Keratinocyte (primary cell): ENCODE results near the gene IVNS1ABP. TPM values are rescaled to one million over a fixed set of nuclear protein-coding genes. Genes with fewer than 3 reads are reported as not detected.

Source experiments
- DNase-seq: peaks from one replicate; pipeline ENCODE4 v3.0.0-alpha.2; 2011; ENCODE audit warnings: low read depth, missing footprints, low spot score
- FAIRE-seq: peaks from 2 replicates; lab custom pipeline; 2011; peaks lifted over from hg19 to GRCh38; lab: Jason Lieb, UNC
- H2AFZ ChIP-seq: 2 replicates; pipeline ENCODE4 v1.6.0; 2012; ENCODE audit warnings: low read length, control low read depth, inconsistent platforms; ENCODE audit not compliant: control insufficient read depth
- H3K27ac ChIP-seq: 2 replicates; pipeline ENCODE4 v1.5.1; 2011; ENCODE audit warnings: low read length; ENCODE audit not compliant: control insufficient read depth, insufficient read depth
- H3K27me3 ChIP-seq: 3 replicates; pipeline ENCODE4 v1.6.0; 2011; ENCODE audit warnings: low read length; ENCODE audit not compliant: control insufficient read depth, insufficient read depth; ENCODE audit errors: extremely low read depth
- H3K36me3 ChIP-seq, 2 experiments: 2 replicates in 1 of 2; 3 replicates in 1 of 2; pipeline ENCODE4 v1.5.1; 2011; ENCODE audit warnings: low read length in 2 of 2, mild to moderate bottlenecking in 1 of 2; ENCODE audit not compliant: control insufficient read depth in 2 of 2, insufficient read depth in 2 of 2; ENCODE audit errors: extremely low read depth in 1 of 2
- H3K4me1 ChIP-seq: 3 replicates; pipeline ENCODE4 v1.5.1; 2011; ENCODE audit warnings: low read length; ENCODE audit not compliant: control insufficient read depth, insufficient read depth; ENCODE audit errors: extremely low read depth
- H3K4me2 ChIP-seq: 3 replicates; pipeline ENCODE4 v1.6.0; 2011; ENCODE audit warnings: low read depth, low read length; ENCODE audit not compliant: control insufficient read depth, insufficient read depth; ENCODE audit errors: extremely low read depth
- H3K4me3 ChIP-seq, 3 experiments: fragments of 200-600 bp in 1 of 3; sonication (generic) in 1 of 3; 2 replicates in 2 of 3; 3 replicates in 1 of 3; pipeline ENCODE4 v1.5.1; 2011 to 2016; ENCODE audit warnings: low read length in 3 of 3, mild to moderate bottlenecking in 3 of 3, control low read depth in 2 of 3, inconsistent platforms in 1 of 3, low read depth in 1 of 3, mixed read lengths in 1 of 3, mixed run types in 1 of 3, moderate library complexity in 1 of 3; ENCODE audit not compliant: control insufficient read depth in 2 of 3, insufficient read depth in 2 of 3; ENCODE audit errors: extremely low read depth in 1 of 3
- H3K79me2 ChIP-seq: 2 replicates; pipeline ENCODE4 v1.6.0; 2012; ENCODE audit warnings: low read length; ENCODE audit not compliant: control insufficient read depth, insufficient read depth
- H3K9ac ChIP-seq: 3 replicates; pipeline ENCODE4 v1.6.0; 2011; ENCODE audit warnings: low read length; ENCODE audit not compliant: control insufficient read depth, insufficient read depth; ENCODE audit errors: extremely low read depth
- H3K9me1 ChIP-seq: 3 replicates; pipeline ENCODE4 v1.6.0; 2011; ENCODE audit warnings: low read length; ENCODE audit not compliant: control insufficient read depth, insufficient read depth; ENCODE audit errors: extremely low read depth
- H3K9me3 ChIP-seq: 2 replicates; pipeline ENCODE4 v1.5.1; 2012; ENCODE audit warnings: low read depth, low read length; ENCODE audit not compliant: control insufficient read depth
- H4K20me1 ChIP-seq: 3 replicates; pipeline ENCODE4 v1.6.0; 2011; ENCODE audit warnings: low read length; ENCODE audit not compliant: control insufficient read depth, insufficient read depth; ENCODE audit errors: extremely low read depth
- EZH2 ChIP-seq: IDR thresholded peaks from one replicate; pipeline ENCODE4 v1.6.1; 2012; ENCODE audit warnings: inconsistent platforms, mild to moderate bottlenecking, low read length, moderate library complexity
- dilution Hi-C: fragments of 300-500 bp; cut with MboI; formaldehyde crosslinking; loops from one replicate; pipeline ENCODE4 v1.7.0; 2020; ENCODE audit warnings: low sequenced_read_pairs; ENCODE audit not compliant: extremely low pct_ligation_motif_present
- polyA plus RNA-seq, 5 experiments: library from polyadenylated mRNA; depleted of rRNA in 3 of 5; stranded (reverse) in 3 of 5; stranded (forward) in 1 of 5; unstranded in 1 of 5; fragments of >200 nt; gene quantifications; 1 replicate in 1 of 5; 2 replicates in 3 of 5; 3 replicates in 1 of 5; pipeline versions ENCODE4 v1.2.1 to v1.2.3, GENCODE V29; 2011 to 2012; ENCODE audit warnings: missing spikeins in 2 of 5, low read depth in 1 of 5, low replicate concordance in 1 of 5
- TF ChIP-seq, protein P1 (sequence below), 3 experiments: IDR thresholded peaks in 1 of 3; conservative IDR thresholded peaks in 1 of 3; optimal IDR thresholded peaks in 1 of 3; 2 replicates in 2 of 3; 3 replicates in 1 of 3; pipeline versions ENCODE3 to v1.5.1; 2011; ENCODE audit warnings: low read length in 3 of 3, mild to moderate bottlenecking in 3 of 3, moderate library complexity in 2 of 3, control low read depth in 1 of 3, inconsistent platforms in 1 of 3; ENCODE audit not compliant: insufficient read depth in 2 of 3; ENCODE audit errors: extremely low read depth in 1 of 3

Gene IVNS1ABP
- polyA plus RNA-seq, 1 donor (not counting 4 experiments of a cell fraction or from before 2014, with no cell fraction given), result 162 TPM

DNA sequence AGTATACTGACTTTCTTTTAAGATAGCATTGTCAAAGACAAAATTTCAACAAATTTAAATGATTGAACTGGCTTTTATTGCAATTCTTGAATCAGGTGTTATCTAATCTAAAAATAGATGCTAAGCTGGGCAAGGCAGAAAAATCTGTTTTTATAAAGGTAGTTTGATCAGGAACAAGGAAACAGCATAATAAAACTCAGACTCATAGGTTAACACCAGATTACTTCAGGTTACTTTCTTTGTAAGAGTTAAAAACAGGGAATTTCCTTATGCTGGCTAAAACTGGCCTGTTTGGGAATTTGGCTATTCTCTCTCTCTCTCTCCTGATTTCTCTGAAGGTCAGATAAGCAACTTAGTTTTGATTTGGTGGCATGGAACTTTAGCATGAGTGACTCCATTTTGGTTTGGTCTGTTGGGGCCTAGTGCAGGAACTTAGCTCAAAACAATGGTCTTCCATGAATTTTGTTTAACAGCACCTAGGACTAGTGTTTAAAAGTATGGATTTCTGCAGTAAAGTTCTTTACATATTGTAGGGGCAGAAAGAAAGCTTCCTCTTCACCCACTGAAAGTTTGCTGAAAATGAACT is 24.2 kb upstream of the IVNS1ABP start:
- Histone ChIP-seq H3K36me3 (no peaks in the 10 kb centered on the region), H4K20me1 (no peaks in the 10 kb centered on the region), H2AFZ (no peak overlapping the region), H3K9ac (no peak overlapping the region), H3K9me3 (no peaks in the 10 kb centered on the region), H3K4me1 (no peaks in the 10 kb centered on the region), H3K79me2 (no peaks in the 10 kb centered on the region), H3K9me1 (no peaks in the 10 kb centered on the region), H3K4me2 (no peak overlapping the region), H3K4me3 (no peak overlapping the region), H3K27me3 (no peaks in the 10 kb centered on the region), H3K27ac (no peak overlapping the region)
- dilution Hi-C loops, result no loop called here
- no peak for TF ChIP-seq EZH2
- TF ChIP-seq, protein P1, sequence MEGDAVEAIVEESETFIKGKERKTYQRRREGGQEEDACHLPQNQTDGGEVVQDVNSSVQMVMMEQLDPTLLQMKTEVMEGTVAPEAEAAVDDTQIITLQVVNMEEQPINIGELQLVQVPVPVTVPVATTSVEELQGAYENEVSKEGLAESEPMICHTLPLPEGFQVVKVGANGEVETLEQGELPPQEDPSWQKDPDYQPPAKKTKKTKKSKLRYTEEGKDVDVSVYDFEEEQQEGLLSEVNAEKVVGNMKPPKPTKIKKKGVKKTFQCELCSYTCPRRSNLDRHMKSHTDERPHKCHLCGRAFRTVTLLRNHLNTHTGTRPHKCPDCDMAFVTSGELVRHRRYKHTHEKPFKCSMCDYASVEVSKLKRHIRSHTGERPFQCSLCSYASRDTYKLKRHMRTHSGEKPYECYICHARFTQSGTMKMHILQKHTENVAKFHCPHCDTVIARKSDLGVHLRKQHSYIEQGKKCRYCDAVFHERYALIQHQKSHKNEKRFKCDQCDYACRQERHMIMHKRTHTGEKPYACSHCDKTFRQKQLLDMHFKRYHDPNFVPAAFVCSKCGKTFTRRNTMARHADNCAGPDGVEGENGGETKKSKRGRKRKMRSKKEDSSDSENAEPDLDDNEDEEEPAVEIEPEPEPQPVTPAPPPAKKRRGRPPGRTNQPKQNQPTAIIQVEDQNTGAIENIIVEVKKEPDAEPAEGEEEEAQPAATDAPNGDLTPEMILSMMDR (optimal IDR thresholded peaks at IDR 0.05 in 1 of 3, IDR thresholded peaks at IDR 0.05 in 1 of 3, conservative IDR thresholded peaks at IDR 0.05 in 1 of 3; ENCODE audit: extremely low read depth in 1 of 3, insufficient read depth in 2 of 3, low read length in 3 of 3), result no peak
- no peak for DNase-seq
- FAIRE-seq, result no peak

DNA sequence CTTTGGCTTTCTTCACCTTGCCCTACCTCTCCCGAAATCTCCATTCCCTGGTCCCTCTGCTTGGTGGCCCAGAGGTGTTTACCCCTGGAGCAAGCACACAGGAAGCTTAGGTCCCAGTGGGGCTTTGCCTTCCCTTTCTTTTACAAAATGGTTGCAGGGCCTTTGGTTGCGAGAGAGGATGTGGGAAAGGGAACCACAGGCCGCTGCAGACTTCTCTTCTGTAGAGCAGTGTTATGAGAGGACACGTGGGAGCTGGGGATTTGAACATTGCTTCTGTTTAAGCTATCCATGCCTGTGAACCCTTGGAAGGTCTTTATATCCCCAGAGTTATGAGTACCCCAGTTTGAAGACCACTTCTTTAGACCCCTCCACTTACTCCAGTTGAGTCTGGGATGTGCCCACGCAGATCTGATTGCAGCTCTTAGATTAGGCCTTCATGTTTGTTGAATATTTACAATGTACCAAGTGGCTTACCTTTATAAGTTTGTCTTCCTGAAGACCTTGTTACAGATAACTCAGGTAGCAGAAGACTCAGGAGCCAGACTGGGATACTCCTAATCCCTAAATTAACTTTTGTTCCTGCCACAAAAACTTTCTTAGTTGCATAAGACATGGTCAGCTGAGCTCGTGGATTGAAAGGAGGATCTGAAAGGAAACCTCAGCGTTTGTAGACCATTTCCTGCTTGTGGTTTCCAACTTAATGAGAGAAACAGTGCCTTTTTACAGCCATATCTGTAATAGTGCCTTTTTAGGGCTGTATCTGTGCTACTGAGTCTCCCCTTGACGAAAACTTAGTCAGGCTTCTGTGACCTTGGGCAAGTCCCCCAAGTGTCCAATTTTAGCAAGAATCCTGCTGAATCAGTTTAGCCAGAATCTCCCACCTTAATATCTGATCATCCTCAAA is 21.9 kb upstream of the IVNS1ABP start:
- Histone ChIP-seq H4K20me1 (no peaks in the 10 kb centered on the region), H3K4me3 (no peak overlapping the region), H3K4me2 (no peak overlapping the region), H3K4me1 (no peaks in the 10 kb centered on the region), H3K27ac (no peak overlapping the region), H3K9ac (no peak overlapping the region), H3K36me3 (no peaks in the 10 kb centered on the region), H3K9me3 (no peaks in the 10 kb centered on the region), H3K27me3 (no peaks in the 10 kb centered on the region), H2AFZ (no peak overlapping the region), H3K9me1 (no peaks in the 10 kb centered on the region), H3K79me2 (no peaks in the 10 kb centered on the region)
- no peak for FAIRE-seq
- dilution Hi-C loops, result no loop called here
- TF ChIP-seq EZH2, result no peak
- TF ChIP-seq, protein P1 (optimal IDR thresholded peaks at IDR 0.05 in 1 of 3, IDR thresholded peaks at IDR 0.05 in 1 of 3, conservative IDR thresholded peaks at IDR 0.05 in 1 of 3; ENCODE audit: extremely low read depth in 1 of 3, insufficient read depth in 2 of 3, low read length in 3 of 3), result no peak
- DNase-seq, result no peak
